ENCODE results near the gene RASGRF1. TPM values are rescaled to one million over a fixed set of nuclear protein-coding genes. Genes with fewer than 3 reads are reported as not detected.

Gene RASGRF1
- polyA plus RNA-seq, 1 donor (not counting 4 experiments of a cell fraction or from before 2014, with no cell fraction given): 0.08 TPM

- dilution Hi-C loops (cut with MboI; ENCODE audit: extremely low pct_ligation_motif_present, low sequenced_read_pairs): no loop called here
- FAIRE-seq (no peak), DNase-seq (ENCODE audit: low read depth, low spot score) (peak; percentile 26)
- Histone ChIP-seq H3K27me3 (ENCODE audit: control insufficient read depth, extremely low read depth, insufficient read depth, low read length) (peaks cover 25% of the 10 kb centered on the region), H3K27ac (ENCODE audit: control insufficient read depth, insufficient read depth, low read length) (no peak within 1 kb of the TSS), H3K4me1 (ENCODE audit: control insufficient read depth, extremely low read depth, insufficient read depth, low read length) (peaks cover 3% of the 10 kb centered on the region), H3K79me2 (ENCODE audit: control insufficient read depth, insufficient read depth, low read length) (no peaks in the 10 kb centered on the region), H3K9me3 (ENCODE audit: control insufficient read depth, low read depth, low read length) (no peaks in the 10 kb centered on the region), H3K9me1 (ENCODE audit: control insufficient read depth, extremely low read depth, insufficient read depth, low read length) (no peaks in the 10 kb centered on the region), H3K4me3 (ENCODE audit: control insufficient read depth in 2 of 3, extremely low read depth in 1 of 3, insufficient read depth in 2 of 3, low read depth in 1 of 3, low read length in 3 of 3) (peak within 1 kb of the TSS; percentile 24 to 42 (median 29)), H3K9ac (ENCODE audit: control insufficient read depth, extremely low read depth, insufficient read depth, low read length) (no peak within 1 kb of the TSS), H4K20me1 (ENCODE audit: control insufficient read depth, extremely low read depth, insufficient read depth, low read length) (no peaks in the 10 kb centered on the region), H3K4me2 (ENCODE audit: control insufficient read depth, extremely low read depth, insufficient read depth, low read depth, low read length) (peak within 1 kb of the TSS; percentile 67), H2AFZ (ENCODE audit: control insufficient read depth, low read length) (peak within 1 kb of the TSS; percentile 82), H3K36me3 (ENCODE audit: control insufficient read depth in 2 of 2, extremely low read depth in 1 of 2, insufficient read depth in 2 of 2, low read length in 2 of 2) (no peaks in the 10 kb centered on the region)
- TF ChIP-seq EZH2 (IDR thresholded peaks at IDR 0.05; ENCODE audit: low read length): no peak
- TF ChIP-seq CTCF (optimal IDR thresholded peaks at IDR 0.05 in 1 of 3, IDR thresholded peaks at IDR 0.05 in 1 of 3, conservative IDR thresholded peaks at IDR 0.05 in 1 of 3; ENCODE audit: extremely low read depth in 1 of 3, insufficient read depth in 2 of 3, low read length in 3 of 3): no peak
These were observed 145.7 kb downstream of the RASGRF1 start, which contains the start of gene CTSH for GRCh38 chr15:78944669-78945407. TSS of gene CTSH (minus strand) at chr15:78945046. CDS start at chr15:78944981, 65 bp downstream.

DNA sequence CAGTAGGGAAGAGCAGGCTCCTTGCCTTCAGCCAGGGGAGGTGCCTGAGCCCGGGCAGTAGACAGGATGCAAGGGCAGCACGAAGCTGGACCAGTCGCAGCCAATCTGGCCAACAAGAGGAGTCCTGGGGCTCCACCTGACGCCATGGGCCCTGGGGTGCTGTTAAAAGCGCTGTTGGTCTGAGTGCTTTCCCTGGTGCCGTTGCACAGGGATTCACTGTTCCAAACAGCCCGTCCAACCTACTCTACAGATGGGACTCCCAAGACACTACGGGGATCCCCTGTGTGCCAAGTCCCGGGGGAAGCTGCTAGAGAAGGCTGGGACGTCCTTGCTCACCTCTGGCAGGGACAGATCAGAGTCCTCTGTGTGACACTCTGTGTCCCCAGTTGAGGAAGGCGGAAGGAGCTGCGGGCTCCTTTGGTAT, 146.4 kb downstream of the RASGRF1 start:
- DNase-seq (ENCODE audit: low read depth, low spot score): no peak
- peak overlapping the region in 2 of 3 experiments; percentile 29 to 42 for H3K4me3 ChIP-seq (ENCODE audit: control insufficient read depth in 2 of 3, extremely low read depth in 1 of 3, insufficient read depth in 2 of 3, low read depth in 1 of 3, low read length in 3 of 3)
- no peaks in the 10 kb centered on the region for H3K36me3 ChIP-seq (ENCODE audit: control insufficient read depth in 2 of 2, extremely low read depth in 1 of 2, insufficient read depth in 2 of 2, low read length in 2 of 2)
- H3K4me2 ChIP-seq (ENCODE audit: control insufficient read depth, extremely low read depth, insufficient read depth, low read depth, low read length): peak overlapping the region; percentile 67
- no peaks in the 10 kb centered on the region for H3K9me3 ChIP-seq (ENCODE audit: control insufficient read depth, low read depth, low read length)
- H3K4me1 ChIP-seq (ENCODE audit: control insufficient read depth, extremely low read depth, insufficient read depth, low read length): peaks cover 1% of the 10 kb centered on the region
- H4K20me1 ChIP-seq (ENCODE audit: control insufficient read depth, extremely low read depth, insufficient read depth, low read length): no peaks in the 10 kb centered on the region
- TF ChIP-seq CTCF (optimal IDR thresholded peaks at IDR 0.05 in 1 of 3, IDR thresholded peaks at IDR 0.05 in 1 of 3, conservative IDR thresholded peaks at IDR 0.05 in 1 of 3; ENCODE audit: extremely low read depth in 1 of 3, insufficient read depth in 2 of 3, low read length in 3 of 3): no peak
- no peak for TF ChIP-seq EZH2 (IDR thresholded peaks at IDR 0.05; ENCODE audit: low read length)
- no peaks in the 10 kb centered on the region for H3K9me1 ChIP-seq (ENCODE audit: control insufficient read depth, extremely low read depth, insufficient read depth, low read length)
- H3K9ac ChIP-seq (ENCODE audit: control insufficient read depth, extremely low read depth, insufficient read depth, low read length): no peak overlapping the region
- H3K27me3 ChIP-seq (ENCODE audit: control insufficient read depth, extremely low read depth, insufficient read depth, low read length): peaks cover 25% of the 10 kb centered on the region
- no peak for FAIRE-seq
- H3K79me2 ChIP-seq (ENCODE audit: control insufficient read depth, insufficient read depth, low read length): no peaks in the 10 kb centered on the region
- dilution Hi-C loops (cut with MboI; ENCODE audit: extremely low pct_ligation_motif_present, low sequenced_read_pairs): no loop called here
- H2AFZ ChIP-seq (ENCODE audit: control insufficient read depth, low read length): no peak overlapping the region
- H3K27ac ChIP-seq (ENCODE audit: control insufficient read depth, insufficient read depth, low read length): no peak overlapping the region
